Measurements from ENCODE around the gene GPR39. TPM values are rescaled to one million over a fixed set of nuclear protein-coding genes. Genes with fewer than 3 reads are reported as not detected.

The GPR39 gene
- total RNA-seq, 1 donor from 2014 or later = 2.9 TPM

- FAIRE-seq = no peak
- DNase-seq (ENCODE audit: low spot score in 2 of 2) = no peak
Observed at GRCh38 chr2:132407784-132408183, 8.8 kb upstream of the GPR39 start.

- FAIRE-seq = no peak
- DNase-seq (ENCODE audit: low spot score in 2 of 2) = no peak
Observed at GRCh38 chr2:132412021-132412420, 4.6 kb upstream of the GPR39 start.

GRCh38 chr2:132414081-132414480, 2.5 kb upstream of the GPR39 start:
- no peak for FAIRE-seq
- DNase-seq (ENCODE audit: low spot score in 2 of 2) = no peak

- DNase-seq (ENCODE audit: low spot score in 2 of 2) (no peak), FAIRE-seq (no peak)
Observed at GRCh38 chr2:132415256-132415914, 1.2 kb upstream of the GPR39 start.

GRCh38 chr2:132415915-132416722, 486 bp upstream of the GPR39 start:
- DNase-seq (ENCODE audit: low spot score in 2 of 2) (peak in 1 of 2 donors; percentile 43), FAIRE-seq (no peak)

GRCh38 chr2:132417430-132418035, 928 bp downstream of the GPR39 start:
- FAIRE-seq (no peak), DNase-seq (ENCODE audit: low spot score in 2 of 2) (no peak)

- no peak for DNase-seq (ENCODE audit: low spot score in 2 of 2)
- no peak for FAIRE-seq
Observed at GRCh38 chr2:132419235-132419634, 2.6 kb downstream of the GPR39 start.

- FAIRE-seq (no peak), DNase-seq (ENCODE audit: low spot score in 2 of 2) (no peak)
Observed at GRCh38 chr2:132419941-132420340, 3.3 kb downstream of the GPR39 start.

- DNase-seq (ENCODE audit: low spot score in 2 of 2) = no peak
Observed at GRCh38 chr2:132420816-132421805, 4.5 kb downstream of the GPR39 start.

GRCh38 chr2:132422736-132423135, 6.1 kb downstream of the GPR39 start:
- DNase-seq (ENCODE audit: low spot score in 2 of 2) = no peak

More at GRCh38 chr2:132420816-132421805, 4.5 kb downstream of the GPR39 start:
- no peak for FAIRE-seq

GRCh38 chr2:132424526-132425121, 8.0 kb downstream of the GPR39 start:
- FAIRE-seq (no peak), DNase-seq (ENCODE audit: low spot score in 2 of 2) (no peak)

More at GRCh38 chr2:132422736-132423135, 6.1 kb downstream of the GPR39 start:
- FAIRE-seq = no peak

- no peak for DNase-seq (ENCODE audit: low spot score in 2 of 2)
- FAIRE-seq = no peak
Observed at GRCh38 chr2:132426033-132426432, 9.4 kb downstream of the GPR39 start.

- DNase-seq (ENCODE audit: low spot score in 2 of 2) (no peak), FAIRE-seq (no peak)
Observed at GRCh38 chr2:132426656-132427055, 10.1 kb downstream of the GPR39 start.

- FAIRE-seq (no peak), DNase-seq (ENCODE audit: low spot score in 2 of 2) (no peak)
Observed at GRCh38 chr2:132429351-132429750, 12.7 kb downstream of the GPR39 start.

GRCh38 chr2:132429941-132430573, 13.5 kb downstream of the GPR39 start:
- FAIRE-seq = no peak
- DNase-seq (ENCODE audit: low spot score in 2 of 2) = no peak

GRCh38 chr2:132430895-132431294, 14.3 kb downstream of the GPR39 start:
- no peak for FAIRE-seq
- no peak for DNase-seq (ENCODE audit: low spot score in 2 of 2)

- no peak for FAIRE-seq
- DNase-seq (ENCODE audit: low spot score in 2 of 2) = no peak
Observed at GRCh38 chr2:132437852-132438669, 21.5 kb downstream of the GPR39 start.

GRCh38 chr2:132438691-132439090, 22.1 kb downstream of the GPR39 start:
- DNase-seq (ENCODE audit: low spot score in 2 of 2) (no peak), FAIRE-seq (no peak)

Measured in frontal cortex (tissue), 4 donors.